ENCODE data around the gene AADAT.

GRCh38 chr4:170025523-170026252 lies 64.1 kb downstream of the AADAT start:
- TF ChIP-seq CTCF (IDR thresholded peaks at IDR 0.05 in 4 of 5, conservative IDR thresholded peaks at IDR 0.05 in 1 of 5): no peak
- TF ChIP-seq POLR2A (IDR thresholded peaks at IDR 0.05): no peak

Data from gastrocnemius medialis (tissue), 4 donors.